ENCODE results near the gene MCM5. TPM values are rescaled to one million over a fixed set of nuclear protein-coding genes. Genes with fewer than 3 reads are reported as not detected.

MCM5 gene
- total RNA-seq, 1 donor from 2014 or later = 80.9 TPM

DNA sequence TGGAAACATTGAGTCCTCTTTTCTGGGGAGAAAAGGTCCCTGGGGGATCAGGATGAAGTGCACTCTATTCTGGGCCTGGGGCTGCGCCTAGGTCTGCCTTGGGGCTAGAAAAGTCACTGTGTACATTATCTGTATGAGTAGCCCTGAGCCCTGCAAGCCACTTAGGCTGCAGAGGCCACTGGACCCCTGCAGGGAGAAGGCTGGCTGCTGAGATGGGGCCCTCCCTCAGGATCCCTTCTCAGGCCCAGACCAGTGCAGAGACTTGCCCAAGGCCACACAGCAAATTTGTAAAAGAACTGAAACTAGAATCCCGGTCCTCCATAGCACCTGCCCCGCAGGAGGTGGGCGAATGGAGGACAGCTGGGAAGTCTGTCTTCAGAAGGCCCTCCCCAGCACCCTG is 45.9 kb upstream of the MCM5 start:
- peaks cover 8% of the 10 kb centered on the region for H3K4me1 Mint-ChIP-seq (ENCODE audit: unreplicated experiment)
- H3K27me3 Mint-ChIP-seq (ENCODE audit: unreplicated experiment) = peaks cover 1% of the 10 kb centered on the region
- no peak overlapping the region for H3K4me3 Mint-ChIP-seq (ENCODE audit: unreplicated experiment)
- H3K9me3 Mint-ChIP-seq (ENCODE audit: unreplicated experiment) = no peaks in the 10 kb centered on the region
- DNase-seq (ENCODE audit: low spot score) = no peak
- no peak overlapping the region for H3K27ac Mint-ChIP-seq (ENCODE audit: unreplicated experiment)
- H3K36me3 Mint-ChIP-seq (ENCODE audit: low read depth, unreplicated experiment) = no peaks in the 10 kb centered on the region
- TF ChIP-seq, protein P1, sequence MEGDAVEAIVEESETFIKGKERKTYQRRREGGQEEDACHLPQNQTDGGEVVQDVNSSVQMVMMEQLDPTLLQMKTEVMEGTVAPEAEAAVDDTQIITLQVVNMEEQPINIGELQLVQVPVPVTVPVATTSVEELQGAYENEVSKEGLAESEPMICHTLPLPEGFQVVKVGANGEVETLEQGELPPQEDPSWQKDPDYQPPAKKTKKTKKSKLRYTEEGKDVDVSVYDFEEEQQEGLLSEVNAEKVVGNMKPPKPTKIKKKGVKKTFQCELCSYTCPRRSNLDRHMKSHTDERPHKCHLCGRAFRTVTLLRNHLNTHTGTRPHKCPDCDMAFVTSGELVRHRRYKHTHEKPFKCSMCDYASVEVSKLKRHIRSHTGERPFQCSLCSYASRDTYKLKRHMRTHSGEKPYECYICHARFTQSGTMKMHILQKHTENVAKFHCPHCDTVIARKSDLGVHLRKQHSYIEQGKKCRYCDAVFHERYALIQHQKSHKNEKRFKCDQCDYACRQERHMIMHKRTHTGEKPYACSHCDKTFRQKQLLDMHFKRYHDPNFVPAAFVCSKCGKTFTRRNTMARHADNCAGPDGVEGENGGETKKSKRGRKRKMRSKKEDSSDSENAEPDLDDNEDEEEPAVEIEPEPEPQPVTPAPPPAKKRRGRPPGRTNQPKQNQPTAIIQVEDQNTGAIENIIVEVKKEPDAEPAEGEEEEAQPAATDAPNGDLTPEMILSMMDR (IDR thresholded peaks at IDR 0.05; ENCODE audit: unreplicated experiment) = no peak

- Mint-ChIP-seq H3K27me3 (ENCODE audit: unreplicated experiment) (peaks cover under 1% of the 10 kb centered on the region), H3K36me3 (ENCODE audit: low read depth, unreplicated experiment) (no peaks in the 10 kb centered on the region), H3K27ac (ENCODE audit: unreplicated experiment) (no peak overlapping the region), H3K4me3 (ENCODE audit: unreplicated experiment) (no peak overlapping the region), H3K4me1 (ENCODE audit: unreplicated experiment) (peaks cover 5% of the 10 kb centered on the region), H3K9me3 (ENCODE audit: unreplicated experiment) (no peaks in the 10 kb centered on the region)
- no peak for DNase-seq (ENCODE audit: low spot score)
- TF ChIP-seq, protein P1 (IDR thresholded peaks at IDR 0.05; ENCODE audit: unreplicated experiment) = no peak
Measured at GRCh38 chr22:35357883-35358621, 41.9 kb upstream of the MCM5 start.

DNA sequence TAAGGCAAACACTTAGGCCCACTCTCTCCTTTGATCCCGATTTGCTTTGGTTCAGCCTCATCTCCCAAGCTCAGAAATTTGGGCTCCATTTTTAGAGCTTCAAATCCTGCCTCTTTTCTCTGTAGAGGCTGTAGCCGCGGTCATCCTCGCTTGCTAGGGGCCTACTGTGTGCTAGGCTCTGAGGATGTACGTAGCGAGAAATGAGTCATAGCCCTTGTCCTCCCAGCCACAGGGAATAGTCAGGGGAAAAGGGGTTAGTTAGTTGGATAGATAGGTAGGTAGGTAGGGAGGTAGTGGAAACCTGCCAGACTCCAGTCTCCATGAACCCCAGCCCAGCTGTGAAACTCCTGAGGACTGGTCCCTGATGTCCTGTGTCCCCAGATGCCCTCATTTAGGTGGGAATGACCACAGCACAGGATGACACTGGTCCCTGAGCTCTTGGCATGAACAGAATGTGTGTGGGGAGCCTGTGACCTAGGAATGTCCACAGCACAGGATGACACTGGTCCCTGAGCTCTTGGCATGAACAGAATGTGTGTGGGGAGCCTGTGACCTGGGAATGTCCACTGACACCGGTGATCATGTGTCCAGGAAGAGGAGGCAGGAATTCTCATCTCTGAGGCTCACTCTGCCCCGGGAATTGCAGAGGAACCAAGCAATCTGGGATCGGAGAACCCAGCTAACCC is 40.4 kb upstream of the MCM5 start:
- Mint-ChIP-seq H3K4me1 (ENCODE audit: unreplicated experiment) (peaks cover 5% of the 10 kb centered on the region), H3K36me3 (ENCODE audit: low read depth, unreplicated experiment) (no peaks in the 10 kb centered on the region), H3K4me3 (ENCODE audit: unreplicated experiment) (no peak overlapping the region), H3K27me3 (ENCODE audit: unreplicated experiment) (no peaks in the 10 kb centered on the region), H3K27ac (ENCODE audit: unreplicated experiment) (no peak overlapping the region), H3K9me3 (ENCODE audit: unreplicated experiment) (no peaks in the 10 kb centered on the region)
- TF ChIP-seq, protein P1 (IDR thresholded peaks at IDR 0.05; ENCODE audit: unreplicated experiment) = no peak
- DNase-seq (ENCODE audit: low spot score) = no peak

DNA sequence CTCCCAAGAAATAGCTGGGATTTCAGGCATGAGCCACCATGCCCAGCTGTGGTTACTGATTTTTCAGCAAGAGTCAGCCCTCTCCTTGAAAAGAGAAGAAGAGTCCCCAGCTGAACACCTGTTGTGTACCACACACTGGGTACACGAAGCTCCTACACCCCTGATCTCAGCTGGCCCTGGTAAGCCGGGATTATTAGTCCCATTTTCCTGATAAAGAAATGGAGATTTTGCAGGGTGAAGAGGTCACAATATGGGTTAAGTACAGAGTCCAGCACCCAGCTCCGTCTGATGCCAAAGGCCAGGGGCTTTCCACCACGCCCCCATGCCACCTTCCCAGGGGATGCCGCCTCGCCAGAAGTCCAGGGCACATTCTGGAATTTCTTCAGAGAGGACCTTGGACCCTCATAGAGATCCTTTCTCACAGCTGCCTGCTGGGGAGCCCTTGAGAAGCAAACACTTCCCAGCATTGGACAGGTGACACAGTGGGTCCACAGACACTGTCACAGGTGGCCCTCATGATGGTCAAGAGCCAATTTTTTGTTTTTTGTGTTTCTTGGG is 38.9 kb upstream of the MCM5 start:
- Mint-ChIP-seq H3K27ac (ENCODE audit: unreplicated experiment) (no peak overlapping the region), H3K4me3 (ENCODE audit: unreplicated experiment) (no peak overlapping the region), H3K36me3 (ENCODE audit: low read depth, unreplicated experiment) (no peaks in the 10 kb centered on the region), H3K4me1 (ENCODE audit: unreplicated experiment) (no peaks in the 10 kb centered on the region), H3K9me3 (ENCODE audit: unreplicated experiment) (no peaks in the 10 kb centered on the region), H3K27me3 (ENCODE audit: unreplicated experiment) (no peaks in the 10 kb centered on the region)
- TF ChIP-seq, protein P1 (IDR thresholded peaks at IDR 0.05; ENCODE audit: unreplicated experiment) = no peak
- no peak for DNase-seq (ENCODE audit: low spot score)
